GM23338 (cell line): ENCODE data around the gene VPS50. TPM values are rescaled to one million over a fixed set of nuclear protein-coding genes. Genes with fewer than 3 reads are reported as not detected.

Experiments
- ATAC-seq: fragments of 200-7000 bp; cut with Tn5 transposase; 3 replicates; pipeline ENCODE4 v1.9.1; 2020
- DNase-seq: peaks from one replicate; pipeline ENCODE4 v3.0.0-alpha.2; 2015; ENCODE audit warnings: low spot score
- H2AFZ ChIP-seq: fragments of 200-600 bp; sonication (generic); 2 replicates; pipeline ENCODE4 v1.8.0; 2016; ENCODE audit warnings: antibody characterized with exemption, mild to moderate bottlenecking, moderate library complexity
- H3F3A ChIP-seq: fragments of 200-600 bp; sonication (generic); replicated peaks from 2 replicates; pipeline ENCODE4 v1.8.0; 2017; ENCODE audit warnings: antibody characterized with exemption, mixed run types, low read depth
- H3K27ac ChIP-seq: fragments of 200-600 bp; sonication (generic); 2 replicates; pipeline ENCODE4 v1.6.1; 2016; ENCODE audit warnings: low read depth
- H3K27me3 ChIP-seq: fragments of 200-600 bp; sonication (generic); 2 replicates; pipeline ENCODE4 v1.8.0; 2016; ENCODE audit warnings: mild to moderate bottlenecking, mixed run types, moderate library complexity; ENCODE audit not compliant: insufficient read depth
- H3K36me3 ChIP-seq: fragments of 200-600 bp; sonication (generic); 2 replicates; pipeline ENCODE4 v1.8.0; 2016; ENCODE audit warnings: mild to moderate bottlenecking; ENCODE audit not compliant: insufficient read depth
- H3K4me1 ChIP-seq: fragments of 200-600 bp; sonication (generic); 2 replicates; pipeline ENCODE4 v1.8.0; 2016; ENCODE audit warnings: mild to moderate bottlenecking, moderate library complexity; ENCODE audit not compliant: insufficient read depth
- H3K4me2 ChIP-seq: fragments of 200-600 bp; sonication (generic); 2 replicates; pipeline ENCODE4 v1.7.1; 2017; ENCODE audit warnings: mixed run types
- H3K4me3 ChIP-seq: fragments of 200-600 bp; sonication (generic); 2 replicates; pipeline ENCODE4 v1.6.1; 2016; ENCODE audit warnings: mixed run types
- H3K79me2 ChIP-seq: fragments of 200-600 bp; sonication (generic); replicated peaks from 2 replicates; pipeline ENCODE4 v1.8.0; 2017; ENCODE audit warnings: mild to moderate bottlenecking; ENCODE audit not compliant: insufficient read depth
- H3K9me2 ChIP-seq: fragments of 200-600 bp; sonication (generic); 2 replicates; pipeline ENCODE4 v1.8.0; 2017; ENCODE audit not compliant: insufficient read depth
- H4K20me1 ChIP-seq: fragments of 200-600 bp; sonication (generic); replicated peaks from 2 replicates; pipeline ENCODE4 v1.8.0; 2017; ENCODE audit warnings: mild to moderate bottlenecking; ENCODE audit not compliant: insufficient read depth
- H3K27ac Mint-ChIP-seq: 2 replicates; pipeline ENCODE4 v1.8.0; 2020; ENCODE audit warnings: inconsistent platforms, mild to moderate bottlenecking, moderate library complexity, mixed read lengths
- H3K27me3 Mint-ChIP-seq: 3 replicates; pipeline ENCODE4 v1.8.0; 2022; ENCODE audit warnings: low read depth, mild to moderate bottlenecking, moderate library complexity, mixed read lengths, inconsistent platforms; ENCODE audit not compliant: insufficient read depth, poor library complexity
- H3K36me3 Mint-ChIP-seq: 3 replicates; pipeline ENCODE4 v1.8.0; 2021; ENCODE audit warnings: low read depth, mild to moderate bottlenecking, inconsistent platforms, moderate library complexity, mixed read lengths
- H3K4me1 Mint-ChIP-seq: 3 replicates; pipeline ENCODE4 v1.8.0; 2020; ENCODE audit warnings: mild to moderate bottlenecking, inconsistent platforms, mixed read lengths
- H3K4me3 Mint-ChIP-seq: 3 replicates; pipeline ENCODE4 v1.8.0; 2021; ENCODE audit warnings: moderate library complexity, mild to moderate bottlenecking, inconsistent platforms, mixed read lengths
- H3K9me3 Mint-ChIP-seq: 3 replicates; pipeline ENCODE4 v1.8.0; 2020; ENCODE audit warnings: moderate library complexity, mild to moderate bottlenecking, inconsistent platforms, mixed read lengths
- CREB1 ChIP-seq: fragments of 250-450 bp; sonication (Bioruptor Pico); IDR thresholded peaks from 2 replicates; pipeline ENCODE4 v1.5.0; 2020; ENCODE audit warnings: low read depth, mild to moderate bottlenecking, moderate library complexity
- CTCF ChIP-seq, 2 experiments: fragments of 200-600 bp in 1 of 2; sonication (generic) in 1 of 2; conservative IDR thresholded peaks; 2 replicates each; pipeline versions ENCODE4 v1.5.1 to v1.6.1; 2016 to 2017; ENCODE audit warnings: antibody characterized with exemption in 2 of 2, low read depth in 2 of 2, mild to moderate bottlenecking in 2 of 2, moderate library complexity in 1 of 2
- EZH2 ChIP-seq: fragments of 200-600 bp; sonication (generic); IDR thresholded peaks from one replicate; pipeline ENCODE4 v1.8.0; 2017; ENCODE audit warnings: antibody characterized with exemption, mild to moderate bottlenecking, low read depth; ENCODE audit not compliant: unreplicated experiment
- EZH2phosphoT487 ChIP-seq: fragments of 200-600 bp; sonication (generic); IDR thresholded peaks from one replicate; pipeline ENCODE4 v1.8.1; 2018; ENCODE audit warnings: antibody characterized with exemption; ENCODE audit not compliant: unreplicated experiment
- STAT1 ChIP-seq: IDR thresholded peaks from one replicate; pipeline ENCODE4 v1.6.1; 2016; ENCODE audit warnings: antibody characterized with exemption; ENCODE audit not compliant: unreplicated experiment
- ZNF114 ChIP-seq: fragments of 250-450 bp; sonication (Bioruptor Pico); IDR thresholded peaks from 2 replicates; pipeline ENCODE4 v1.5.0; 2020; ENCODE audit warnings: mild to moderate bottlenecking, moderate library complexity
- ZNF331 ChIP-seq: fragments of 250-450 bp; sonication (Bioruptor Pico); IDR thresholded peaks from 2 replicates; pipeline ENCODE4 v1.5.0; 2020; ENCODE audit warnings: low read depth, mild to moderate bottlenecking, moderate library complexity
- ZNF462 ChIP-seq: fragments of 250-450 bp; sonication (Bioruptor Pico); IDR thresholded peaks from 2 replicates; pipeline ENCODE4 v1.5.0; 2020; ENCODE audit warnings: mild to moderate bottlenecking, moderate library complexity
- polyA plus RNA-seq: library from polyadenylated mRNA; unstranded; fragments of >200 nt; fragmentation: Nextera tagmentation; extraction: Ambion mirVana; gene quantifications from 2 replicates; pipeline ENCODE4 v1.2.1, GENCODE V29; 2016
- total RNA-seq: library from RNA; depleted of rRNA; stranded (reverse); fragments of >200 nt; shearing (Covaris generic); gene quantifications from 2 replicates; pipeline ENCODE4 v1.2.3, GENCODE V29; 2014
- TF ChIP-seq, protein P1 (sequence below): IDR thresholded peaks from one replicate; pipeline ENCODE4 v1.6.1; 2018; ENCODE audit warnings: antibody characterized with exemption; ENCODE audit not compliant: unreplicated experiment

The VPS50 gene
- total and polyA plus RNA-seq, 2 experiments from 2014 or later = 4.3 to 12.3 TPM

- DNase-seq (no peak), ATAC-seq (no peak)
- H3K27me3 ChIP-seq = no peaks in the 10 kb centered on the region
- Mint-ChIP-seq H3K9me3 (peaks cover 5% of the 10 kb centered on the region; the same call in 2 of the 3 replicates), H3K4me3 (no peak overlapping the region), H3K4me1 (peaks cover 4% of the 10 kb centered on the region; the same call in 2 of the 3 replicates), H3K27ac (no peak overlapping the region), H3K27me3 (no peaks in the 10 kb centered on the region), H3K36me3 (peaks cover 4% of the 10 kb centered on the region; the same call in 2 of the 3 replicates)
- no peaks in the 10 kb centered on the region for H3F3A ChIP-seq
- H3K27ac ChIP-seq = no peak overlapping the region
- no peak overlapping the region for H3K4me2 ChIP-seq
- no peaks in the 10 kb centered on the region for H4K20me1 ChIP-seq
- no peaks in the 10 kb centered on the region for H3K36me3 ChIP-seq
- TF ChIP-seq ZNF114 (CRISPR knock-in tag) (no peak), CREB1 (CRISPR knock-in tag) (no peak)
- H3K4me3 ChIP-seq = no peak overlapping the region
- peaks cover 6% of the 10 kb centered on the region for H3K4me1 ChIP-seq
- H2AFZ ChIP-seq = no peak overlapping the region
- H3K9me2 ChIP-seq = peaks cover 8% of the 10 kb centered on the region
- no peaks in the 10 kb centered on the region for H3K79me2 ChIP-seq
Measured at GRCh38 chr7:93364806-93365205, 132.6 kb downstream of the VPS50 start.

DNA sequence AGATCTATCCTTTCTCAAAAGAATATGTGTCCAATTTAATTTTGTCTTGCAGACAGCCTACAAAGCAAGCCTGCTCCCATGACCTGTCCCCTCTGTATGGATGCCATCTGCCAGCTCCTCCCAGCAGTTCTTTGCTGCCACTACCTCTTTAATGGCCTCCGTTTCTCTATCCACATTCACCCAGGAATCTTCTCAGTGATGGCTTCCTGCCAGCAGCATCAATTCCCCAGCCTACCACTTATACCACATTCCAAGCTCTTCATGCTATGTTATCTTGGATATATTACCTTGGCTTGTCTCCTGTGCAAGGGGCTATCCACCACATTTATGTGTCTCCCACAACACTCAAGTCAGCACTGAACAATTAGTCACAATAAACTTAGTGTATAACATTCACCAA is 133.2 kb downstream of the VPS50 start:
- Mint-ChIP-seq H3K27ac (no peak overlapping the region), H3K4me1 (peaks cover 2% of the 10 kb centered on the region; the same call in 1 of the 3 replicates), H3K4me3 (no peak overlapping the region), H3K36me3 (peaks cover 4% of the 10 kb centered on the region; the same call in 2 of the 3 replicates), H3K27me3 (no peaks in the 10 kb centered on the region), H3K9me3 (peaks cover 5% of the 10 kb centered on the region; the same call in 2 of the 3 replicates)
- Histone ChIP-seq H3K79me2 (no peaks in the 10 kb centered on the region), H3K4me3 (no peak overlapping the region), H3K9me2 (peaks cover 8% of the 10 kb centered on the region), H3K4me2 (no peak overlapping the region), H3K36me3 (no peaks in the 10 kb centered on the region), H4K20me1 (no peaks in the 10 kb centered on the region), H3F3A (no peaks in the 10 kb centered on the region), H3K4me1 (peaks cover 6% of the 10 kb centered on the region), H3K27ac (no peak overlapping the region), H2AFZ (no peak overlapping the region), H3K27me3 (no peaks in the 10 kb centered on the region)
- DNase-seq (no peak), ATAC-seq (no peak)
- TF ChIP-seq EZH2phosphoT487 (no peak), ZNF331 (CRISPR knock-in tag) (no peak), CREB1 (CRISPR knock-in tag) (no peak), ZNF462 (CRISPR knock-in tag) (no peak), EZH2 (no peak), CTCF (conservative IDR thresholded peaks at IDR 0.05; ENCODE audit: low read depth in 2 of 2) (no peak), STAT1 (no peak)
- TF ChIP-seq, protein P1, sequence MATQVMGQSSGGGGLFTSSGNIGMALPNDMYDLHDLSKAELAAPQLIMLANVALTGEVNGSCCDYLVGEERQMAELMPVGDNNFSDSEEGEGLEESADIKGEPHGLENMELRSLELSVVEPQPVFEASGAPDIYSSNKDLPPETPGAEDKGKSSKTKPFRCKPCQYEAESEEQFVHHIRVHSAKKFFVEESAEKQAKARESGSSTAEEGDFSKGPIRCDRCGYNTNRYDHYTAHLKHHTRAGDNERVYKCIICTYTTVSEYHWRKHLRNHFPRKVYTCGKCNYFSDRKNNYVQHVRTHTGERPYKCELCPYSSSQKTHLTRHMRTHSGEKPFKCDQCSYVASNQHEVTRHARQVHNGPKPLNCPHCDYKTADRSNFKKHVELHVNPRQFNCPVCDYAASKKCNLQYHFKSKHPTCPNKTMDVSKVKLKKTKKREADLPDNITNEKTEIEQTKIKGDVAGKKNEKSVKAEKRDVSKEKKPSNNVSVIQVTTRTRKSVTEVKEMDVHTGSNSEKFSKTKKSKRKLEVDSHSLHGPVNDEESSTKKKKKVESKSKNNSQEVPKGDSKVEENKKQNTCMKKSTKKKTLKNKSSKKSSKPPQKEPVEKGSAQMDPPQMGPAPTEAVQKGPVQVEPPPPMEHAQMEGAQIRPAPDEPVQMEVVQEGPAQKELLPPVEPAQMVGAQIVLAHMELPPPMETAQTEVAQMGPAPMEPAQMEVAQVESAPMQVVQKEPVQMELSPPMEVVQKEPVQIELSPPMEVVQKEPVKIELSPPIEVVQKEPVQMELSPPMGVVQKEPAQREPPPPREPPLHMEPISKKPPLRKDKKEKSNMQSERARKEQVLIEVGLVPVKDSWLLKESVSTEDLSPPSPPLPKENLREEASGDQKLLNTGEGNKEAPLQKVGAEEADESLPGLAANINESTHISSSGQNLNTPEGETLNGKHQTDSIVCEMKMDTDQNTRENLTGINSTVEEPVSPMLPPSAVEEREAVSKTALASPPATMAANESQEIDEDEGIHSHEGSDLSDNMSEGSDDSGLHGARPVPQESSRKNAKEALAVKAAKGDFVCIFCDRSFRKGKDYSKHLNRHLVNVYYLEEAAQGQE = no peak
